CD4-positive, alpha-beta T cell (primary cell): Measurements from ENCODE around the gene ALKBH6. TPM values are rescaled to one million over a fixed set of nuclear protein-coding genes. Genes with fewer than 3 reads are reported as not detected.

Source experiments
- ATAC-seq: fragments of 200-7000 bp; cut with Tn5 transposase; one replicate; pipeline ENCODE4 v1.10.0; 2022; ENCODE audit warnings: mild to moderate bottlenecking; ENCODE audit not compliant: poor library complexity
- CTCF ChIA-PET: fragments of 350-600 bp; sonication (Branson Sonifier 250); formaldehyde crosslinking; loops from one replicate; lab custom pipeline; 2021; ENCODE audit warnings: antibody characterized with exemption, inconsistent platforms; lab: Charles Lee
- POLR2A ChIA-PET: fragments of 350-600 bp; sonication (Branson Sonifier 250); formaldehyde crosslinking; loops from one replicate; lab custom pipeline; 2021; ENCODE audit warnings: antibody characterized with exemption, inconsistent platforms; lab: Charles Lee
- DNase-seq, 14 experiments: peaks; one replicate each; pipeline ENCODE4 v3.0.0-alpha.2; 2013 to 2020; ENCODE audit warnings: mixed read lengths in 2 of 14
- H3K27ac ChIP-seq, 2 donors: one replicate each; pipeline versions ENCODE4 v1.5.1 to v1.7.0; 2013; ENCODE audit warnings: low read length in 2 of 2, low read depth in 1 of 2, mild to moderate bottlenecking in 1 of 2
- H3K27me3 ChIP-seq, 2 experiments: 1 replicate in 1 of 2; 2 replicates in 1 of 2; pipeline versions ENCODE4 v1.6.1 to v1.7.0; 2013; ENCODE audit warnings: low read length in 2 of 2, control low read depth in 1 of 2, mild to moderate bottlenecking in 1 of 2, moderate library complexity in 1 of 2; ENCODE audit not compliant: insufficient read depth in 2 of 2, control insufficient read depth in 1 of 2
- H3K36me3 ChIP-seq: one replicate; pipeline ENCODE4 v1.6.1; 2013; ENCODE audit warnings: low read length, control low read depth; ENCODE audit not compliant: insufficient read depth
- H3K4me1 ChIP-seq: one replicate; pipeline ENCODE4 v1.6.1; 2013; ENCODE audit warnings: low read length, control low read depth; ENCODE audit not compliant: insufficient read depth
- H3K4me3 ChIP-seq: one replicate; pipeline ENCODE4 v1.5.1; 2013; ENCODE audit warnings: mild to moderate bottlenecking, low read length, moderate library complexity
- H3K9me3 ChIP-seq, 2 experiments: 1 replicate in 1 of 2; 2 replicates in 1 of 2; pipeline versions ENCODE4 v1.6.1 to v1.7.0; 2013; ENCODE audit warnings: low read length in 2 of 2, mild to moderate bottlenecking in 2 of 2, control low read depth in 1 of 2, moderate library complexity in 1 of 2; ENCODE audit not compliant: control insufficient read depth in 1 of 2, insufficient read depth in 1 of 2
- H3K27ac Mint-ChIP-seq: one replicate; pipeline ENCODE4 v1.8.0; 2020; ENCODE audit warnings: mixed read lengths
- H3K27me3 Mint-ChIP-seq: one replicate; pipeline ENCODE4 v1.8.0; 2021; ENCODE audit warnings: mixed read lengths
- H3K36me3 Mint-ChIP-seq: one replicate; pipeline ENCODE4 v1.8.0; 2021; ENCODE audit warnings: low read depth, mixed read lengths
- H3K4me1 Mint-ChIP-seq: one replicate; pipeline ENCODE4 v1.8.0; 2021; ENCODE audit warnings: low read depth, mixed read lengths
- H3K4me3 Mint-ChIP-seq: one replicate; pipeline ENCODE4 v1.8.0; 2020; ENCODE audit warnings: mild to moderate bottlenecking, mixed read lengths
- H3K9me3 Mint-ChIP-seq: one replicate; pipeline ENCODE4 v1.8.0; 2020; ENCODE audit warnings: mixed read lengths
- CTCF ChIP-seq: fragments of 200-600 bp; IDR thresholded peaks from one replicate; pipeline ENCODE4 v1.8.0; 2022; ENCODE audit warnings: antibody characterized with exemption, mild to moderate bottlenecking
- intact Hi-C, 2 experiments: fragments of 100-400 bp; cut with DNase I in 1 of 2; cut with micrococcal nuclease in 1 of 2; formaldehyde crosslinking; loops; one replicate each; pipeline versions ENCODE4 v1.15.1 to v1.9.0; 2023 to 2025; cut with DNase I, micrococcal nuclease
- total RNA-seq, 174 experiments: library from RNA in 2 of 174; stranded (reverse) in 2 of 174; gene quantifications; one replicate each; pipeline ENCODE4 v1.2.3 and lab custom pipeline; 2021 to 2026

ALKBH6 gene
- total RNA-seq, 2 experiments from 2014 or later: 38.1 to 41.8 TPM

- DNase-seq (peak in 1 of 14 experiments; percentile 39), ATAC-seq (no peak)
Observed at GRCh38 chr19:35966771-35967170, 47.2 kb downstream of the ALKBH6 start.

GRCh38 chr19:35963514-35963913, 50.5 kb downstream of the ALKBH6 start:
- CTCF ChIA-PET: no interaction called here
- no peak for TF ChIP-seq CTCF
- Histone ChIP-seq H3K27me3 (no peaks in the 10 kb centered on the region), H3K36me3 (no peaks in the 10 kb centered on the region), H3K4me3 (no peak overlapping the region), H3K27ac (no peak overlapping the region), H3K9me3 (no peaks in the 10 kb centered on the region), H3K4me1 (peaks cover 27% of the 10 kb centered on the region)
- Mint-ChIP-seq H3K36me3 (no peaks in the 10 kb centered on the region), H3K27me3 (peaks cover 9% of the 10 kb centered on the region), H3K9me3 (no peaks in the 10 kb centered on the region), H3K27ac (no peak overlapping the region), H3K4me1 (peaks cover 12% of the 10 kb centered on the region), H3K4me3 (no peak overlapping the region)
- intact Hi-C loops: no loop called here
- no peak for ATAC-seq
- POLR2A ChIA-PET: interaction anchor here (0.9 kb wide), 1 partner anchor 10 kb away, joined by 5 read pairs; no protein-coding TSS in a partner anchor
- DNase-seq: peak in 9 of 14 experiments; percentile 21 to 67 (median 33)

More at GRCh38 chr19:35966771-35967170, 47.2 kb downstream of the ALKBH6 start:
- Histone ChIP-seq H3K9me3 (no peaks in the 10 kb centered on the region), H3K36me3 (no peaks in the 10 kb centered on the region), H3K4me3 (no peak overlapping the region), H3K4me1 (peaks cover 9% of the 10 kb centered on the region), H3K27ac (no peak overlapping the region), H3K27me3 (no peaks in the 10 kb centered on the region)
- intact Hi-C loops: no loop called here
- ChIA-PET POLR2A (no interaction called here), CTCF (no interaction called here)
- Mint-ChIP-seq H3K4me3 (no peak overlapping the region), H3K27ac (no peak overlapping the region), H3K9me3 (no peaks in the 10 kb centered on the region), H3K27me3 (peaks cover 9% of the 10 kb centered on the region), H3K4me1 (no peaks in the 10 kb centered on the region), H3K36me3 (no peaks in the 10 kb centered on the region)
- no peak for TF ChIP-seq CTCF

- ChIA-PET CTCF (no interaction called here), POLR2A (interaction anchor here (1.7 kb wide), 1 partner anchor 33 kb away, joined by 4 read pairs; no protein-coding TSS in a partner anchor)
- Mint-ChIP-seq H3K4me3 (peak overlapping the region; percentile 62), H3K27ac (no peak overlapping the region), H3K27me3 (peaks cover 5% of the 10 kb centered on the region), H3K36me3 (no peaks in the 10 kb centered on the region), H3K4me1 (peaks cover 42% of the 10 kb centered on the region), H3K9me3 (no peaks in the 10 kb centered on the region)
- TF ChIP-seq CTCF: no peak
- H3K4me3 ChIP-seq: peak overlapping the region; percentile 64
- H3K36me3 ChIP-seq: no peaks in the 10 kb centered on the region
- H3K9me3 ChIP-seq: no peaks in the 10 kb centered on the region
- intact Hi-C loops: no loop called here
- no peaks in the 10 kb centered on the region for H3K27me3 ChIP-seq
- DNase-seq (no peak), ATAC-seq (no peak)
- no peak overlapping the region for H3K27ac ChIP-seq
- H3K4me1 ChIP-seq: peaks cover 36% of the 10 kb centered on the region
Observed at GRCh38 chr19:35960432-35960972, 53.5 kb downstream of the ALKBH6 start.
